HT-29 (cell line): Measurements from ENCODE around the gene GRHL3. TPM values are rescaled to one million over a fixed set of nuclear protein-coding genes. Genes with fewer than 3 reads are reported as not detected.

Source experiments
- DNase-seq: peaks from one replicate; pipeline ENCODE4 v3.0.0-alpha.2; 2015; ENCODE audit warnings: low spot score
- total RNA-seq: library from RNA; depleted of rRNA; stranded (reverse); fragments of >200 nt; shearing (Covaris generic); gene quantifications from 2 replicates; pipeline ENCODE4 v1.2.3, GENCODE V29; 2014; rRNA removed

Gene GRHL3
- total RNA-seq, 1 experiment from 2014 or later: 5.5 TPM

DNA sequence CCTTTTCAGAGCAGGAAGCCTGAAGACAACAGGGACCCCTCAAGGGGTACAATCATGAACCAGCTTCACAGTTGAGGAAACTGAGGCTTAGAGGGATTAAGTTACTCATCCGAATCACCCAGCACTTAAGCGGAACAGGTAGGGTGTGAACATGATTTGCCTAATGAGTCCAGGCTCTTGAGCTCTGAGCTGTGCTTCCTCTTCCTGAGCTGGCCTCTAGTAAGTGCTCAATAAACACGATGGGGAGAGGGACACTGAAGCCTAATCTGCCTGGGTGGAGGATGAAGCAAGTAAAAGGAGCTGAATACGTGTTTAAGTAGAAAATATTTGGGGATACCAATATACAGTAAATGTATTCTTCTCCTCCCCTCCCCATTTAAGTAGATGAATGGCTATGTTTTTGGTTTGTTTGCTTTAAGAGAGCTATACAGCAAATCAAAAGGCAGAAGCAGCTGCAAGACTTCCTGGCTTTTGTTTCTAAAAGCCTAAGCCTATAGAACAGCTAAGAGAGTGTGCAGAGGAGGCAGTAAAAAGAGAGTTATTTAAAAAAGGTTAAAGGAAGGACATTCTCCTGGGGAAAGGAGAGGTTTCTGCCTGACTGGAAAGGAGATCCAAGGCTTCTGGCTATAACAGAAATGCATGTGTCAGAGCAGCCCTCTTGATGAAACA lies 74.0 kb downstream of the GRHL3 start:
- DNase-seq: no peak

DNA sequence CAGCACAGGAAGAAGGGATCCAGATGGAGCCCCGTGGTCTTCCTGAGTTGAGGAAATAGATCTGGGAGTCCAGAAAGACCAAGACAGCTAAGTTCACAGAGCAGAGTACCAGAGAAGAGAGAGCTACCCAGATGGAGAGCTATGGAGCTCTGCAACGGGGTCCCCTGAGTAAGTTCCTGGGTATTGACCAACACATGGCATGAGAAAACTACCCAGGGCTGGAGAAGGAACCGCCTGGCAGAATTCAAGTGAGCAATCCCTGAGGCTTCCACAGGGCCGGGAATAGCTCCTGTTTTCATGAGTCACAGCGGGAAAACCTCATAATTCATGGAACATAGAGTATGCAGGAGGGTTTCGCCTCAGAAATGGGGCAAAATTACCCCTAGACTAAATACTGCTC lies 74.7 kb downstream of the GRHL3 start:
- DNase-seq: no peak

DNA sequence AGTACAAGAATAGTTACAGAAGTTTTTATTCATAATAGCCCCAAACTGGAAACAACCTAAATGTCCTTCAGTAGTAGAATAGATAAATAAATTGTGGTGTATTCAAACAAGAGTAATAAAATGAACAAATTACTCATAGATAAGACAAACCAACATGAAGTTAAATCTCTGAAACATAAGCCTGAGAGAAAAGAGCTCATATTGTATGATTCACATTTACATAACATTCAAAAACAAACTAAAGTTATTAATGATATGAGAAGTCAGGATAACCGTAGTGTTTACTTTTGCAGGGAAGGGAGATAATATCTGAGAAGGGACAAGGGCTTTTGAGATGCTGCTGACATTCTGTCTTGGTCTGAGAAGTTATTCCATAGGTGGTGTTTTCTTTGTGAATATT lies 80.9 kb downstream of the GRHL3 start:
- no peak for DNase-seq

DNA sequence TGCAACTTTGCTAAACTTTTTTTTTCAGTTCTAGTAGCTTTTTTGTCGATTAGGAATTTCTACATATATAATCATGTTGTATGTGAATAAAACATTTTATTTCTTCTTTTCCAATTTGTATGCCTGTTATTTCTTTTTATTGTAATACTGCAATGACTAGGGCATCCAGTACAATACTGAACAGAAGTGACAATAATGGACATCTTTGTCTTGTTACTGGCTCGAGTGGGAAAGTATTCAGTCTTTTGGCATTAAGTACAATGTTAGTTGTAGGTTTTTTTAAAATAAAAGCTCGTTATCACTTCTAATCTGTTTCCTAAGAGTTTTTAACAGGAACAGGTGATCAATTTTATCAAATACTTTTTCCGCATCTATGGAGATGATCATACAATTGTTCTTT lies 84.6 kb downstream of the GRHL3 start:
- DNase-seq: no peak

Other genes with a start within 250 kb of the GRHL3 start
- gene MYOM3, start 207.2 kb upstream of the GRHL3 start, total RNA-seq: 19.8 and 20.7 TPM in 2 replicates
- gene IL22RA1, start 176.2 kb upstream of the GRHL3 start, total RNA-seq: 21.7 and 32.8 TPM in 2 replicates
- 3.3 and 3.5 TPM in 2 replicates for gene IFNLR1, start 132.1 kb upstream of the GRHL3 start, total RNA-seq
- 5.3 and 5.4 TPM in 2 replicates for gene STPG1, start 94.4 kb downstream of the GRHL3 start, total RNA-seq
- 25.2 and 29.4 TPM in 2 replicates for gene NIPAL3, start 96.4 kb downstream of the GRHL3 start, total RNA-seq
- 10.9 and 13.2 TPM in 2 replicates for gene RCAN3, start 183.5 kb downstream of the GRHL3 start, total RNA-seq
- 1.8 and 2.0 TPM in 2 replicates for gene NCMAP, start 236.7 kb downstream of the GRHL3 start, total RNA-seq